ENCODE data around the gene HID1. TPM values are rescaled to one million over a fixed set of nuclear protein-coding genes. Genes with fewer than 3 reads are reported as not detected.
"Not testable (repeated sequence)": the region's sequence is repeated elsewhere in the genome, so short reads cannot be mapped to it uniquely, and the experiment has no call there.

HID1 gene
- total and polyA plus RNA-seq, 4 donors, result 6.1 to 32.6 (median 9.3) TPM

GRCh38 chr17:75011401-75012095 lies 39.0 kb upstream of the HID1 start:
- intact Hi-C loops (cut with DNase I), result loop anchor here (2.0 to 5.0 kb wide), 2 partner anchors 23 to 49 kb away; no protein-coding TSS in a partner anchor
- H3K36me3 ChIP-seq (ENCODE audit: control insufficient read depth in 1 of 2, insufficient read depth in 2 of 2, low read length in 1 of 2), result no peaks in the 10 kb centered on the region
- H3K4me3 ChIP-seq (ENCODE audit: low read length in 2 of 2), result peak overlapping the region; percentile 14 to 85
- DNase-seq (peak in 1 of 2 donors; percentile 66), ATAC-seq (ENCODE audit: low FRiP score) (peak; percentile 80)
- H3K9me3 ChIP-seq (ENCODE audit: control insufficient read depth, low read length), result no peaks in the 10 kb centered on the region
- H3K27me3 ChIP-seq (ENCODE audit: control insufficient read depth in 1 of 2, insufficient read depth in 2 of 2, low read length in 1 of 2), result no peaks in the 10 kb centered on the region
- peak overlapping the region in 1 of 2 donors; percentile 28 for H3K27ac ChIP-seq (ENCODE audit: low read depth in 1 of 2, low read length in 2 of 2)
- H3K4me1 ChIP-seq (ENCODE audit: control insufficient read depth in 1 of 2, insufficient read depth in 2 of 2, low read length in 2 of 2), result peaks cover 0 to 4% of the 10 kb centered on the region in 2 donors
- WGBS, 2 donors, result 18 to 21% methylated on average over 13 of the region's 13 CpGs

GRCh38 chr17:75010683-75011400 lies 38.3 kb upstream of the HID1 start:
- Histone ChIP-seq H3K4me1 (ENCODE audit: control insufficient read depth in 1 of 2, insufficient read depth in 2 of 2, low read length in 2 of 2) (peaks cover 0 to 4% of the 10 kb centered on the region in 2 donors), H3K4me3 (ENCODE audit: low read length in 2 of 2) (no peak overlapping the region), H3K36me3 (ENCODE audit: control insufficient read depth in 1 of 2, insufficient read depth in 2 of 2, low read length in 1 of 2) (no peaks in the 10 kb centered on the region), H3K27me3 (ENCODE audit: control insufficient read depth in 1 of 2, insufficient read depth in 2 of 2, low read length in 1 of 2) (no peaks in the 10 kb centered on the region), H3K9me3 (ENCODE audit: control insufficient read depth, low read length) (no peaks in the 10 kb centered on the region), H3K27ac (ENCODE audit: low read depth in 1 of 2, low read length in 2 of 2) (no peak overlapping the region)
- 57 to 70% methylated on average over 8 of the region's 8 CpGs for WGBS, 2 donors
- ATAC-seq (ENCODE audit: low FRiP score) (no peak), DNase-seq (no peak)
- intact Hi-C loops (cut with DNase I), result loop anchor here (2.0 to 5.0 kb wide), 2 partner anchors 22 to 49 kb away; no protein-coding TSS in a partner anchor

- Histone ChIP-seq H3K4me3 (ENCODE audit: low read length in 2 of 2) (no peak overlapping the region), H3K27me3 (ENCODE audit: control insufficient read depth in 1 of 2, insufficient read depth in 2 of 2, low read length in 1 of 2) (no peaks in the 10 kb centered on the region), H3K36me3 (ENCODE audit: control insufficient read depth in 1 of 2, insufficient read depth in 2 of 2, low read length in 1 of 2) (no peaks in the 10 kb centered on the region), H3K27ac (ENCODE audit: low read depth in 1 of 2, low read length in 2 of 2) (no peak overlapping the region), H3K9me3 (ENCODE audit: control insufficient read depth, low read length) (no peaks in the 10 kb centered on the region), H3K4me1 (ENCODE audit: control insufficient read depth in 1 of 2, insufficient read depth in 2 of 2, low read length in 2 of 2) (peaks cover 0 to 4% of the 10 kb centered on the region in 2 donors)
- intact Hi-C loops (cut with DNase I), result no loop called here
- no peak for DNase-seq
- WGBS, 2 donors, result 68 to 79% methylated on average over 2 of the region's 2 CpGs
- ATAC-seq (ENCODE audit: low FRiP score), result no peak
Observed at GRCh38 chr17:75009139-75009724, 36.7 kb upstream of the HID1 start.

- intact Hi-C loops (cut with DNase I), result no loop called here
- Histone ChIP-seq H3K36me3 (ENCODE audit: control insufficient read depth in 1 of 2, insufficient read depth in 2 of 2, low read length in 1 of 2) (no peaks in the 10 kb centered on the region), H3K4me3 (ENCODE audit: low read length in 2 of 2) (no peak overlapping the region), H3K9me3 (ENCODE audit: control insufficient read depth, low read length) (no peaks in the 10 kb centered on the region), H3K27ac (ENCODE audit: low read depth in 1 of 2, low read length in 2 of 2) (no peak overlapping the region), H3K27me3 (ENCODE audit: control insufficient read depth in 1 of 2, insufficient read depth in 2 of 2, low read length in 1 of 2) (no peaks in the 10 kb centered on the region), H3K4me1 (ENCODE audit: control insufficient read depth in 1 of 2, insufficient read depth in 2 of 2, low read length in 2 of 2) (peaks cover 0 to 2% of the 10 kb centered on the region in 2 donors)
- ATAC-seq (ENCODE audit: low FRiP score), result no peak
- WGBS, 2 donors, result 88 to 89% methylated on average over 6 of the region's 6 CpGs
- DNase-seq, result no peak
Observed at GRCh38 chr17:75008373-75008772, 35.8 kb upstream of the HID1 start.

- no peak for DNase-seq
Observed at GRCh38 chr17:75006653-75007052, 34.1 kb upstream of the HID1 start.

GRCh38 chr17:75006084-75006483 lies 33.5 kb upstream of the HID1 start:
- DNase-seq; H3K4me3 ChIP-seq (ENCODE audit: low read length in 2 of 2); H3K27ac ChIP-seq (ENCODE audit: low read depth in 1 of 2, low read length in 2 of 2); intact Hi-C loops (cut with DNase I); H3K9me3 ChIP-seq (ENCODE audit: control insufficient read depth, low read length); H3K36me3 ChIP-seq (ENCODE audit: control insufficient read depth in 1 of 2, insufficient read depth in 2 of 2, low read length in 1 of 2); H3K4me1 ChIP-seq (ENCODE audit: control insufficient read depth in 1 of 2, insufficient read depth in 2 of 2, low read length in 2 of 2); ATAC-seq (ENCODE audit: low FRiP score); H3K27me3 ChIP-seq (ENCODE audit: control insufficient read depth in 1 of 2, insufficient read depth in 2 of 2, low read length in 1 of 2): not testable (repeated sequence)
- 93% methylated on average over 6 of the region's 6 CpGs for WGBS, 2 donors

More at GRCh38 chr17:75006653-75007052, 34.1 kb upstream of the HID1 start:
- H3K36me3 ChIP-seq (ENCODE audit: control insufficient read depth in 1 of 2, insufficient read depth in 2 of 2, low read length in 1 of 2), result no peaks in the 10 kb centered on the region
- no peaks in the 10 kb centered on the region for H3K9me3 ChIP-seq (ENCODE audit: control insufficient read depth, low read length)
- no peak overlapping the region for H3K4me3 ChIP-seq (ENCODE audit: low read length in 2 of 2)
- intact Hi-C loops (cut with DNase I), result no loop called here
- no peak overlapping the region for H3K27ac ChIP-seq (ENCODE audit: low read depth in 1 of 2, low read length in 2 of 2)
- 83 to 94% methylated on average over 5 of the region's 5 CpGs for WGBS, 2 donors
- H3K27me3 ChIP-seq (ENCODE audit: control insufficient read depth in 1 of 2, insufficient read depth in 2 of 2, low read length in 1 of 2), result no peaks in the 10 kb centered on the region
- H3K4me1 ChIP-seq (ENCODE audit: control insufficient read depth in 1 of 2, insufficient read depth in 2 of 2, low read length in 2 of 2), result no peaks in the 10 kb centered on the region
- no peak for ATAC-seq (ENCODE audit: low FRiP score)

GRCh38 chr17:75005291-75005690 lies 32.7 kb upstream of the HID1 start:
- Histone ChIP-seq H3K36me3 (ENCODE audit: control insufficient read depth in 1 of 2, insufficient read depth in 2 of 2, low read length in 1 of 2) (peaks cover 0 to 3% of the 10 kb centered on the region in 2 donors), H3K9me3 (ENCODE audit: control insufficient read depth, low read length) (no peaks in the 10 kb centered on the region), H3K27ac (ENCODE audit: low read depth in 1 of 2, low read length in 2 of 2) (no peak overlapping the region), H3K4me1 (ENCODE audit: control insufficient read depth in 1 of 2, insufficient read depth in 2 of 2, low read length in 2 of 2) (no peaks in the 10 kb centered on the region), H3K27me3 (ENCODE audit: control insufficient read depth in 1 of 2, insufficient read depth in 2 of 2, low read length in 1 of 2) (no peaks in the 10 kb centered on the region), H3K4me3 (ENCODE audit: low read length in 2 of 2) (no peak overlapping the region)
- intact Hi-C loops (cut with DNase I), result no loop called here
- DNase-seq (no peak), ATAC-seq (ENCODE audit: low FRiP score) (no peak)
- WGBS, 2 donors, result 92% methylated on average over 8 of the region's 8 CpGs

GRCh38 chr17:75004371-75004770 lies 31.8 kb upstream of the HID1 start:
- Histone ChIP-seq H3K27me3 (ENCODE audit: control insufficient read depth in 1 of 2, insufficient read depth in 2 of 2, low read length in 1 of 2) (no peaks in the 10 kb centered on the region), H3K4me3 (ENCODE audit: low read length in 2 of 2) (no peak overlapping the region), H3K36me3 (ENCODE audit: control insufficient read depth in 1 of 2, insufficient read depth in 2 of 2, low read length in 1 of 2) (peaks cover 0 to 4% of the 10 kb centered on the region in 2 donors), H3K27ac (ENCODE audit: low read depth in 1 of 2, low read length in 2 of 2) (no peak overlapping the region), H3K9me3 (ENCODE audit: control insufficient read depth, low read length) (no peaks in the 10 kb centered on the region), H3K4me1 (ENCODE audit: control insufficient read depth in 1 of 2, insufficient read depth in 2 of 2, low read length in 2 of 2) (no peaks in the 10 kb centered on the region)
- no peak for ATAC-seq (ENCODE audit: low FRiP score)
- DNase-seq, result no peak
- intact Hi-C loops (cut with DNase I), result no loop called here
- WGBS, 2 donors, result 94 to 96% methylated on average over 2 to 3 of the region's 3 CpGs

All from aorta (tissue), 5 donors.